HEK293 (cell line): ENCODE results near the gene CTIF.

Source experiments
- CTCF ChIP-seq: fragments of 450-650 bp; formaldehyde crosslinking; IDR thresholded peaks from 2 replicates; pipeline ENCODE4 v1.5.1; 2016; ENCODE audit warnings: missing biosample characterization, missing genetic modification characterization
- GLIS1 ChIP-seq: fragments of 450-650 bp; formaldehyde crosslinking; IDR thresholded peaks from 2 replicates; pipeline ENCODE4 v1.5.1; 2016; ENCODE audit warnings: missing biosample characterization, missing genetic modification characterization
- HOXC10 ChIP-seq: sonication (generic); formaldehyde crosslinking; IDR thresholded peaks from 2 replicates; pipeline ENCODE4 v1.8.1; 2023; ENCODE audit warnings: mild to moderate bottlenecking, missing genetic modification reagents
- TCF7L2 ChIP-seq: IDR thresholded peaks from 2 replicates; pipeline ENCODE4 v1.6.1; 2011; ENCODE audit warnings: low read depth, mild to moderate bottlenecking, inconsistent platforms, low read length, moderate library complexity, borderline replicate concordance
- ZBTB1 ChIP-seq: fragments of 450-650 bp; formaldehyde crosslinking; IDR thresholded peaks from 2 replicates; pipeline ENCODE4 v1.5.1; 2016; ENCODE audit warnings: missing biosample characterization, missing genetic modification characterization
- ZBTB17 ChIP-seq: fragments of 450-650 bp; formaldehyde crosslinking; IDR thresholded peaks from 2 replicates; pipeline ENCODE4 v1.5.1; 2016; ENCODE audit warnings: missing biosample characterization, missing genetic modification characterization
- ZNF10 ChIP-seq: fragments of 450-650 bp; formaldehyde crosslinking; IDR thresholded peaks from 2 replicates; pipeline ENCODE4 v1.5.1; 2017; ENCODE audit warnings: missing biosample characterization, missing genetic modification characterization
- ZNF202 ChIP-seq: fragments of 450-650 bp; formaldehyde crosslinking; IDR thresholded peaks from 2 replicates; pipeline ENCODE4 v1.5.1; 2016; ENCODE audit warnings: missing biosample characterization, missing genetic modification characterization, borderline replicate concordance
- ZNF274 ChIP-seq, 2 experiments: fragments of 200-500 bp in 1 of 2; fragments of 450-650 bp in 1 of 2; sonication (Bioruptor generic) in 1 of 2; formaldehyde crosslinking in 1 of 2; IDR thresholded peaks; 2 replicates each; pipeline versions ENCODE4 v1.5.1 to v1.6.1; 2014 to 2016; ENCODE audit warnings: borderline replicate concordance in 1 of 2, inconsistent platforms in 1 of 2, low read length in 1 of 2, missing biosample characterization in 1 of 2, missing genetic modification characterization in 1 of 2
- ZNF670 ChIP-seq: fragments of 450-650 bp; formaldehyde crosslinking; IDR thresholded peaks from 2 replicates; pipeline ENCODE4 v1.5.1; 2016; ENCODE audit warnings: missing biosample characterization, missing genetic modification characterization, low read depth
- ZNF692 ChIP-seq: fragments of 450-650 bp; formaldehyde crosslinking; IDR thresholded peaks from 2 replicates; pipeline ENCODE4 v1.5.1; 2016; ENCODE audit warnings: missing biosample characterization, missing genetic modification characterization

GRCh38 chr18:48835745-48836170, 296.9 kb downstream of the CTIF start:
- TF ChIP-seq ZNF274 (IDR thresholded peaks at IDR 0.05; ENCODE audit: low read length) (no peak), ZNF274 (tag by site-specific recombination; IDR thresholded peaks at IDR 0.05; ENCODE audit: borderline replicate concordance) (no peak), ZNF202 (no peak), CTCF (tag by site-specific recombination) (no peak), TCF7L2 (no peak), ZNF10 (tag by site-specific recombination) (no peak), ZBTB17 (tag by site-specific recombination) (no peak), GLIS1 (no peak), ZNF670 (tag by site-specific recombination) (no peak), ZBTB1 (tag by site-specific recombination) (no peak), HOXC10 (CRISPR knock-in tag) (no peak), ZNF692 (tag by site-specific recombination) (no peak)
